Fibroblast of the conjunctiva (primary cell): ENCODE measurements around the gene GOLGA8B.
"Not testable (repeated sequence)": the region's sequence is repeated elsewhere in the genome, so short reads cannot be mapped to it uniquely, and the experiment has no call there.

Source experiments
- DNase-seq: peaks from one replicate; pipeline ENCODE4 v3.0.0-alpha.2; 2010; ENCODE audit warnings: low read depth

The GOLGA8B gene, protein sequence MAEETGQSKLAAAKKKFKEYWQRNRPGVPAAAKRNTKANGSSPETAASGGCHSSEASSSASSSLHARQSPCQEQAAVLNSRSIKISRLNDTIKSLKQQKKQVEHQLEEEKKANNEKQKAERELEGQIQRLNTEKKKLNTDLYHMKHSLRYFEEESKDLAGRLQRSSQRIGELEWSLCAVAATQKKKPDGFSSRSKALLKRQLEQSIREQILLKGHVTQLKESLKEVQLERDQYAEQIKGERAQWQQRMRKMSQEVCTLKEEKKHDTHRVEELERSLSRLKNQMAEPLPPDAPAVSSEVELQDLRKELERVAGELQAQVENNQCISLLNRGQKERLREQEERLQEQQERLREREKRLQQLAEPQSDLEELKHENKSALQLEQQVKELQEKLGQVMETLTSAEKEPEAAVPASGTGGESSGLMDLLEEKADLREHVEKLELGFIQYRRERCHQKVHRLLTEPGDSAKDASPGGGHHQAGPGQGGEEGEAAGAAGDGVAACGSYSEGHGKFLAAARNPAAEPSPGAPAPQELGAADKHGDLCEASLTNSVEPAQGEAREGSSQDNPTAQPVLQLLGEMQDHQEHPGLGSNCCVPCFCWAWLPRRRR

GRCh38 chr15:34583399-34584329 lies at the start of gene GOLGA8B:
GOLGA8B (minus strand) TSS chr15:34583651; CDS start chr15:34535912, 47,739 bp downstream.
- DNase-seq, result no peak

GRCh38 chr15:34633165-34633564 lies 49.7 kb upstream of the GOLGA8B start:
- DNase-seq, result not testable (repeated sequence)

GRCh38 chr15:34628577-34629152 lies 45.2 kb upstream of the GOLGA8B start:
- DNase-seq, result no peak

GRCh38 chr15:34625007-34625406 lies 41.6 kb upstream of the GOLGA8B start:
- no peak for DNase-seq

GRCh38 chr15:34621675-34622074 lies 38.2 kb upstream of the GOLGA8B start:
- no peak for DNase-seq

- no peak for DNase-seq
These were observed 37.4 kb upstream of the GOLGA8B start for GRCh38 chr15:34620814-34621213.

- DNase-seq, result no peak
These were observed 36.7 kb upstream of the GOLGA8B start for GRCh38 chr15:34620142-34620541.

DNA sequence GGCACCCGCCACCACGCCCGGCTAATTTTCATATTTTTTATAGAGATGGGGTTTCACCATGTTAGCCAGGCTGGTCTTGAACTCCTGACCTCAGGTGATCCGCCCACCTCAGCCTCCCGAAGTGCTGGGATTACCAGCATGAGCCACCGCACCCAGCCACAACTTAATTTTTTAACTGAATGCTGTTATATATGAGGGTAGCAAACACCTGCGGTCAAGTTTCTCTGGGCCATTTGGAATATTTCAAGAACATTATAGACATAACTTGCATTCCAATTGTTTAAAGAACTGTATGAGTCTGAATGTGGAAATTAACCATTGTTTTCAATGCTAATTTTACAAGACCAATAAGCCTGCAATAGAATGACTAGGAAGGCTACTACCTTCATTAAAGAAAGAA lies 35.7 kb upstream of the GOLGA8B start:
- no peak for DNase-seq

GRCh38 chr15:34618073-34618472 lies 34.6 kb upstream of the GOLGA8B start:
- DNase-seq, result no peak

GRCh38 chr15:34616613-34617012 lies 33.2 kb upstream of the GOLGA8B start:
- DNase-seq, result no peak

DNA sequence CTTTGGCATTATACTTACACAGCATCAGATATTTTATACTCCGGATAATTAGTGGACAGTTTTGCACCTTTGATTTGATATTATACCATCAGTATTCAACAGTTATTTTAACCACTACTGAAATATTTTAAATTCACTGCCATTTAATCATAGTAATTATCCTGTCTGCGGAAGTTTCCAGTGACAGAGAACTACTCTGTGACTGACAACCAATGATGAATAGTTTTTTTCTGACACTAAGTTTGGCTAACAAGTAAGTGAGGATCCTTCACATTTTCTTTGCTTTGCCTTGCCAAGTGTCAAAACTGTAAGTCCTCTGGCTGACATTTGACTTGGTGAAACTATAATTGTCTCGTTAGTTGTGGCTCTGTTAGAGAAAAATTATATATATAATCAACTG lies 30.5 kb upstream of the GOLGA8B start:
- DNase-seq, result no peak

DNA sequence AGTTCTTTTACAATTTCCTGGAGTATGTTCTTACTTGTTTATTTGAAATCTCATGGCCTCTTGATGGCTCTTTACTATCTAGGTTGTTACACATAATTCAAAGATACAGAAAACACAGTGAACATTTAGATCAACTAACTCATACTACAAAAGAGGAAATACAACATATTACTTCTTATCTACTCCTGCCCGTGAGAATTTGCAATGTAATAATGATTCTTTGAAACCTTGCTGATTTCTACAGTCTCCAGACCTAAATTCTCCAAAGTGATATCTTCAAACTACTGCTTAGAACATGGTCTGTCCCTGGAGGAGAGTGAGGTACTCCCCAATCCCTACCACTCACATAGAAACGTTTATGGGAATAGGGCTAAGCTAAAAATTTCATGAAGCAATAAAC lies 29.9 kb upstream of the GOLGA8B start:
- DNase-seq, result no peak

DNA sequence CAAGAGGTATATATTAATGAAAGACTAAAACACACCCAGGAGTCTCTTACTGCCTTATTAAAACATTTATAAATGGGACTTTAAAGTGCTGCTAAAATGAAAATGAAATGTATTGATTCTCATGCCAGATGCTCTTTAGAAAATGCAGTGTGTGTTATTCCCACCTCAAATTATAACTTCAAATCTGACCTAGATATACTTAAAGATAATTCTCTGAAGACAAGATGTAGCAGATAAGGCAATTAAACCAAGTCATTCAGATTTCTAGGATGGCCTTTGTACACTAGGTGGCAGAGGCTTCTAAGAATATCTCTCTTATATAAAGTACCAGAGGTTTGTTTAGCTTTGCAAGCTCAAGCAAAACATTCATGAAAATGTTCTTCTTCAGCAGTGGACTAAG lies 26.9 kb upstream of the GOLGA8B start:
- DNase-seq, result no peak

DNA sequence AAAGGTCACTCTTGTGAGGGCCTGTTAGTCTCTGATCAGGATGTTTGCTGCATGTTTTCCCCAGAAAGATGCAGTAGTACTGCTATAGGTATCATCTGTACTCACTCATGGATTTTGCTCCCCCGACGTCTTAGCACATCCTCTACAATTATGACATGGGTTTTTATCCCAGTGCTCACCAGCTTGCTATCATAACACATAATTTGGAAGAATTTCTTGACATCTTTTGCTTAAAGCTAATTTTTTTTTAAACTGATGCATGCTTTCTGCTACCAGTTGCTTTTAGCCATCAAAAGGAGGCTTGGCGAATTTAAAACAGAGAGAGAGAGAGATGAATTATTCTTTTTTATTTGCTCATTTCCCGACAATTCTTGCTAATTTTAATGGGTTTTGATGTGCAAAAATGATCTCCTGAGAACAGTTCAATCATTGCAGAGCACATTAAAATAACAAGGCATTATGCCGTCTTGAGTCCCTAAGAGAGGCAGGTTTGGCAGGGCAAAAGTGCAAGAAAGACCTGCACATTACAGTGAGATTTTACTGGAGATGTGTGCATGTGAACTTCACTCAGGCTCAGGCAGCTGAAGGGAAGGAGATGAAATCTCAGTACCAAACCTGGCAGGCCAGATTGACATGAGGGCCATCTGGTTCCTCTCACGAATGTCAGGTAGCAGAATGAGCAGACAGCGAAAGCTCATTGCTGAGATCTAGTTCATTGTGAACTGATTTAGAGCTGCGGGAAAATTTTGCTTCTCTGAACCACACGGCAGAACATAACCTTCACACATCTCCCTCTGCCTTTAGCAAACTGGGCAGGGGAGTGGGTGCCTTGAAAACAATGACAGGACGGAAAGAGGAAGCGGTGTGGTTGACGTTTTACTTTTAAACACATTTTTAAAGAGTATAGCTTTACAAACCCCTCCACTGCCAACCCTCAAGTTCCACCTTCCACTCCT lies 25.9 kb upstream of the GOLGA8B start:
- DNase-seq, result no peak

GRCh38 chr15:34608517-34608916 lies 25.1 kb upstream of the GOLGA8B start:
- DNase-seq, result no peak

DNA sequence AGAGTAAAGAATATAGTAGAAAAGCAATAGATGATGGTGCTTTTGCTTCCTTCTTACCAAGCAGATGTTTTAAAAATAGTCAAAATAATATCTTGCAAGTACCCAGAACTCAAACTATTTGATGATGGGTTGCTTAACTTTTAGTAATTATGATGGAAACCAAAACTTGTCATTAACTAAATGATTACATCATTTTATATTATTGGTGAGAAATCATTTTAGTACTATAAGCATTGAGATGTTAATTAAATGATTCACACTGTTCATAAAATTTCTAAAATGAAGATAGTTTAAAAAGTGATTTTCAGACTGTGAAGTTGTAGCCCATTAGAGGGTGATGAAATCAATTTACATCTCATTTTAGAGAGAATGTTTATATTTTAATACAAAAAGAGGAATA lies 24.4 kb upstream of the GOLGA8B start:
- DNase-seq, result no peak

DNA sequence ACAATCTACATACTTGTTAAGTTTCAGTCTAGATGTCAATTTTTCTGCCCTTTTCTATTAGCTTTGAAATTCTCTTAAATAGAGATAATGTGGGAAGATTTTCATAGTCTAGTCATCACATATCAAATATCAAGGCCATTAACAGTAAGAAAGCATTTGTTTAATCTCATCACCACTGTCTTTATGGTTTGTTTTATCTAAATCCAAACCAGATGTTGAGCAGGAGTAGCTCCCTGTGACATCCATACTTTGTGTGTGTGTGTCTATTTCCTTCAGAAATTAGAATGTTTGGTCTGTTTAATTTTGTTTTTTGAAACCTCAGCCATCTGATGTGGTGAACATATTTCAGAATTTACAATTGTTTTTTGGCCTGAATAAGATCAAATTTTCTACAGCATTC lies 23.1 kb upstream of the GOLGA8B start:
- DNase-seq, result no peak

DNA sequence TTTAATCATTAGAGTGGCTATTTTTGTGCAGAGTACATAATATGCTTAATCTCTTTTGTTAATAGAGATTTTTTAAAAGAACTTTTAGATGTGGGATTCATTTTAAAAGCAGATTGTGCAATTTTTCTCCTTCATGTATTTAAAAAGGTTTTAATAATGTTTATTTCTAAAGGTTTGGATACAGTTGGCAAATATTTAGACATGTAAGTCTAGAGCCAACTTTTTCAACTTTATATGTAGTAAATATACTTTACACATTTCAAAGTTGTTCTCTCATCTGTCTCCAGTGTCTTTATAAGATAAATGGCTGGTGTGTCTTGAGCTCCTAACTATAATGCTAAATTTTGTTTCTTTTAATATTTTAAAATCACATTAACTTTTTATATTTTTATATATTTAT lies 22.7 kb upstream of the GOLGA8B start:
- DNase-seq, result no peak

DNA sequence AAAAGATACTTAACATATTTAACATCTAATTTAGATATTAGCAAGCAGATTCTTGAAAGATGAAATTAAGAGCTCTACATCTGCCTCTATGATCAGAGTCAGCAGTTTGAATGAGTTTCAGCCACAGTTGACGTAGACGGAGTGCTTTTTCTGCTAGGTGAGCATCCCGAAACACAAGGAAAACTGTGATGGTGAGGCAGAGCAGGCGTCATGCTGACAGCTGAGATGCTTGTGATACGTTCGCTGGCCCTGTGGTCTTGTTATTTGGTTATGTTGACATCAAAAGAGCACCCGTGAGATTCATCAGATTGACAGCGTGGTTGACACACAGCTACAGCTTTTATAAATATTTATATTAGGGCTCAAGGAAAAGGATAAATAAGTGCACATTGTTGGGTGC lies 19.6 kb upstream of the GOLGA8B start:
- no peak for DNase-seq

- no peak for DNase-seq
These were observed 17.5 kb upstream of the GOLGA8B start for GRCh38 chr15:34600923-34601322.
